Activated T-helper 17 cell treated with anti-CD3 and anti-CD28 coated beads, Interleukin-2, amount 50 U/mL, for 72 hours (primary cell): Measurements from ENCODE around the gene TNC. TPM values are rescaled to one million over a fixed set of nuclear protein-coding genes. Genes with fewer than 3 reads are reported as not detected.
"Not testable (repeated sequence)": the region's sequence is repeated elsewhere in the genome, so short reads cannot be mapped to it uniquely, and the experiment has no call there.

Experiments used
- ATAC-seq: fragments of 150-1000 bp; cut with Tn5 transposase; replicated peaks from 2 replicates; pipeline ENCODE4 v1.10.0; 2021; ENCODE audit warnings: mild to moderate bottlenecking, moderate library complexity
- H3K27ac Mint-ChIP-seq: one replicate; pipeline ENCODE4 v1.8.0; 2022; ENCODE audit warnings: mixed read lengths
- H3K27me3 Mint-ChIP-seq: one replicate; pipeline ENCODE4 v1.8.0; 2022; ENCODE audit warnings: mixed read lengths
- H3K36me3 Mint-ChIP-seq: one replicate; pipeline ENCODE4 v1.8.0; 2022; ENCODE audit warnings: low read depth, mild to moderate bottlenecking, mixed read lengths
- H3K4me1 Mint-ChIP-seq: one replicate; pipeline ENCODE4 v1.8.0; 2022; ENCODE audit warnings: mixed read lengths
- H3K4me3 Mint-ChIP-seq: one replicate; pipeline ENCODE4 v1.8.0; 2022; ENCODE audit warnings: mild to moderate bottlenecking, mixed read lengths
- H3K9me3 Mint-ChIP-seq: one replicate; pipeline ENCODE4 v1.8.0; 2022; ENCODE audit warnings: mixed read lengths
- total RNA-seq, 2 donors: library from RNA; stranded (reverse); gene quantifications; one replicate each; pipeline ENCODE4 v1.2.3, GENCODE V29; 2022

TNC gene
- total RNA-seq, 2 donors from 2014 or later = not detected

DNA sequence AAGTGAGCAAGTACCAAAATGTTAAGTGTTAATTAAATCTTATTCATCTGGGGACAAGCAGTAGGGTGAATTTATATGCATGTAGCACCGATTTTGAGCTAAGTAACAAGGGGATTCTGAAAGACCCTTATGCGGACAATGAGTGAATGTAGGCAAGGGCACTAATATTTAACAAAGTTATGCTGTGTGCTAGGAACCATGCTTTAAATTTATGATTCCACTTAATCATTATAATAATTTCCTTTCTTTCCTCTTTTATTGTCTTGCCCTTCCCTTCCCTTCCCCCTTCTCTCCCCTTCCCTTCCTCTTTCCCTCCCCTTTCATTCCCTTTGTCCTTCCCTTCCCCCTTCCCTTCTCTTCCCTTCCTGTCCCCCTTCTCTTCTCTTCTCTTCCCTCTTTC lies 25.7 kb upstream of the TNC start:
- no peaks in the 10 kb centered on the region for H3K9me3 Mint-ChIP-seq
- no peaks in the 10 kb centered on the region for H3K36me3 Mint-ChIP-seq
- ATAC-seq = no peak
- H3K27ac Mint-ChIP-seq = no peak overlapping the region
- peaks cover 24% of the 10 kb centered on the region for H3K27me3 Mint-ChIP-seq
- peaks cover 4% of the 10 kb centered on the region for H3K4me1 Mint-ChIP-seq
- H3K4me3 Mint-ChIP-seq = no peak overlapping the region

- no peak for ATAC-seq
- H3K4me1 Mint-ChIP-seq = peaks cover 4% of the 10 kb centered on the region
- no peaks in the 10 kb centered on the region for H3K36me3 Mint-ChIP-seq
- peaks cover 27% of the 10 kb centered on the region for H3K27me3 Mint-ChIP-seq
- no peak overlapping the region for H3K27ac Mint-ChIP-seq
- no peaks in the 10 kb centered on the region for H3K9me3 Mint-ChIP-seq
- H3K4me3 Mint-ChIP-seq = no peak overlapping the region
These were observed 24.7 kb upstream of the TNC start for GRCh38 chr9:115142517-115143270.

DNA sequence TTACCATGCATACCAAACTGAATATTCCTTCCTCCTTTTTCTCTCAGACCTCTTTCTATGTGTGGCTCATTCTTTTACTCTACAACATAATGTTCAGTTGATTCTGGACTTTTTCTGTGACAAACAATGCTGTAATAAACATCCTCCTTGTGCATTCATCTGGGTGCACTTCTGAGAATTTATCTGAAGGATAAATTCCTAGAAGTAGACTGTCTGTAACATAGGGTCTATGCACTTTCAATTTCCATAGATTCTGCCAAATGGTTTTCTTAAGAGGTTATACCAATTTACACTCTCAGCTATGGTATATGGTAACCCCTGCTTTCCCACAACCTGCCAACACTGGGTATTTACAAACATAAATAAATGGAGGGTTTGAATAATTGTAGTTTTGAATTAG lies 24.1 kb upstream of the TNC start:
- Mint-ChIP-seq H3K27ac (no peak overlapping the region), H3K36me3 (no peaks in the 10 kb centered on the region), H3K27me3 (peaks cover 27% of the 10 kb centered on the region), H3K4me1 (peaks cover 4% of the 10 kb centered on the region), H3K9me3 (no peaks in the 10 kb centered on the region), H3K4me3 (no peak overlapping the region)
- ATAC-seq = peak; percentile 37

- H3K27ac Mint-ChIP-seq = no peak overlapping the region
- H3K4me1 Mint-ChIP-seq = peaks cover 4% of the 10 kb centered on the region
- no peaks in the 10 kb centered on the region for H3K36me3 Mint-ChIP-seq
- peaks cover 32% of the 10 kb centered on the region for H3K27me3 Mint-ChIP-seq
- no peak overlapping the region for H3K4me3 Mint-ChIP-seq
- ATAC-seq = no peak
- H3K9me3 Mint-ChIP-seq = no peaks in the 10 kb centered on the region
These were observed 23.7 kb upstream of the TNC start for GRCh38 chr9:115141612-115142011.

GRCh38 chr9:115138151-115138550 lies 20.2 kb upstream of the TNC start:
- Mint-ChIP-seq H3K27ac (no peak overlapping the region), H3K4me3 (no peak overlapping the region), H3K27me3 (peaks cover 31% of the 10 kb centered on the region), H3K9me3 (no peaks in the 10 kb centered on the region), H3K36me3 (no peaks in the 10 kb centered on the region), H3K4me1 (peaks cover 4% of the 10 kb centered on the region)
- no peak for ATAC-seq

DNA sequence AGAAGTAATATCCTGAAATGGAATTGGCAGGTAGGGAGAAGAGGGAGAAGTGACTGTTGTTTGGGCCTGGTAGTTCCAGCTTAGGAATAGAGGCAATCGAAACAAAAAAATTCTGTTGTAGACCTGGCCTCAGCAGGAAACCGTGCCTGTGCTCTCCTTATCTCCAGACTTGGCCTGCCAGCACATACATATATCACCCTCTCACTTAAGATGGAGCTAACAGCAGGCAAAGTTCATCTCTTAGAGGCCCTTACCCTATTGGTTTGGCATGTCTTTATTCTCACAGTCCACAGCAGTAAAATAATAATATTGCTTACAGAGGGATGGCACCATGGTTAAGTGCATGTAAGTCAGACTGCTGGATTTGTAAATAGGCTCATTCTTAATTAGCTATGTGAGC lies 19.6 kb upstream of the TNC start:
- Mint-ChIP-seq H3K36me3 (no peaks in the 10 kb centered on the region), H3K4me1 (peaks cover 4% of the 10 kb centered on the region), H3K9me3 (no peaks in the 10 kb centered on the region), H3K27me3 (peaks cover 27% of the 10 kb centered on the region), H3K4me3 (no peak overlapping the region), H3K27ac (no peak overlapping the region)
- no peak for ATAC-seq

DNA sequence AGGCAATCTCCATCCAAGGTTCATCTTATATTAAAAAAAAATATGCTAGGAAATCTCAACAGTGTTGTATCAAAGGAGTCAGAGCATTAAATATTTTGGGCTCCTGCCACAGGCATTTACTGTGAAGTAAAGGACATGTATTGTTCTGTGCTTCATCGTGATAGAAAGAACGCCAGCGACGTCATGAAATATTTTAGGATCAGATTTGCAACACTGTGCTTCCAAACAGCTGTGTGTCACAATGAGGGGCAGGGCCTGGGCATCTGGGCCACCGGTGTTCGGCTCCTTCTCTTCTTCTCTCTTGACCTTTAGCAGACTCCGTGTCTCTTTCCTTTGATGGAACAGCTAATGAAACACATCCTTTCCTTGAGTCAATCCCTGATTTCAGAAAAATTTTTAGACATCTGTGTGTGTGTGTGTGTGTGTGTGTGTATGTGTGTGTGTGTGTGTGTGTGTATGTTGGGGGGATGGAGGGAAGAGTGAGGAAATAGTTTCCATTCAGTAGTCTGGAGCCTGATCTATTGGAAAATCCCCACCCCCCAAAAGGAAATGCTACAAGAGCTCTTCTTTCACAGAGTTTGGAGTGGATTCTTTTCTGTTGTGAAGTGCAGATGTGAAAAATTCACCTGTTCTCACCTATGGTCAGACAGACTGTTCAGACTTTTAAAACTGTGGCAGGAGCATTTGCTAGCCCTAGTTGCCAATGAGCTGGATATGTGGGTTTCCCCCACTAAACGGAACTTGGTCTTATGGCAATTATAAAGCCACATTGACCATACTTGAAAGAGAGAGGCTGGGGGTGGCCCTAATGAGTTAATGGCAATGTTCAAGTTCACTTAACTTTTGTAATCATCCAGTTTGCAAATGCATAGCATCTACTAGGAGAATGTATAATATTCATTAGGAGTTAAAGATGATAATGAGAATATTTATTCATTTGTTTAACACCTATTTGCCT lies 18.1 kb upstream of the TNC start:
- ATAC-seq = no peak
- peaks cover 21% of the 10 kb centered on the region for H3K27me3 Mint-ChIP-seq

GRCh38 chr9:115134941-115135340 lies 17.0 kb upstream of the TNC start:
- Mint-ChIP-seq H3K36me3 (no peaks in the 10 kb centered on the region), H3K4me1 (no peaks in the 10 kb centered on the region), H3K27me3 (peaks cover 19% of the 10 kb centered on the region), H3K4me3 (no peak overlapping the region), H3K9me3 (no peaks in the 10 kb centered on the region), H3K27ac (no peak overlapping the region)
- no peak for ATAC-seq

More for the DNA sequence above, 18.1 kb upstream of the TNC start:
- Mint-ChIP-seq H3K9me3 (no peaks in the 10 kb centered on the region), H3K36me3 (no peaks in the 10 kb centered on the region), H3K4me1 (no peaks in the 10 kb centered on the region), H3K27ac (no peak overlapping the region), H3K4me3 (no peak overlapping the region)

- Mint-ChIP-seq H3K4me1 (no peaks in the 10 kb centered on the region), H3K9me3 (no peaks in the 10 kb centered on the region), H3K27ac (no peak overlapping the region), H3K36me3 (no peaks in the 10 kb centered on the region), H3K27me3 (peaks cover 15% of the 10 kb centered on the region), H3K4me3 (no peak overlapping the region)
- ATAC-seq = no peak
These were observed 15.7 kb upstream of the TNC start for GRCh38 chr9:115133649-115134048.

GRCh38 chr9:115132648-115133047 lies 14.7 kb upstream of the TNC start:
- Mint-ChIP-seq H3K27ac (no peak overlapping the region), H3K27me3 (peaks cover 13% of the 10 kb centered on the region), H3K36me3 (no peaks in the 10 kb centered on the region), H3K4me3 (no peak overlapping the region), H3K4me1 (no peaks in the 10 kb centered on the region), H3K9me3 (no peaks in the 10 kb centered on the region)
- ATAC-seq = no peak

- Mint-ChIP-seq H3K27ac (no peak overlapping the region), H3K27me3 (peaks cover 12% of the 10 kb centered on the region)
These were observed 12.2 kb upstream of the TNC start for GRCh38 chr9:115130176-115130575.

DNA sequence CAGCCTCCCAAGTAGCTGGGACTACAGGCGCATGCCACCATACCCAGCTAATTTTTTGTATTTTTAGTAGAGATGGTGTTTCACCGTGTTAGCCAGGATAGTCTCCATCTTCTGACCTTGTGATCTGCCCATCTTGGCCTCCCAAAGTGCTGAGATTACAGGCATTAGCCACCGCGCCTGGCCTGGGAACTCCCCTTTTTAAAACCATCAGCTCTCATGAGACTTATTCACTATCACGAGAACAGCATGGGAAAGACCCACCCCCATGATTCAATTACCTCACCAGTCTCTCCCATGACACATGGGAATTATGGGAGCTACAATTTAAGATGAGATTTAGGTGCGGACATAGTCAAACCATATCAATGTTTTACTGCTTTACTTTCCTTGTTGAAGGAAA lies 10.8 kb upstream of the TNC start:
- H3K4me3 Mint-ChIP-seq, H3K4me1 Mint-ChIP-seq, ATAC-seq, H3K36me3 Mint-ChIP-seq, H3K27ac Mint-ChIP-seq, H3K9me3 Mint-ChIP-seq: not testable (repeated sequence)
- H3K27me3 Mint-ChIP-seq = peaks cover 11% of the 10 kb centered on the region

More at GRCh38 chr9:115130176-115130575, 12.2 kb upstream of the TNC start:
- Mint-ChIP-seq H3K36me3 (no peaks in the 10 kb centered on the region), H3K9me3 (peaks cover 4% of the 10 kb centered on the region), H3K4me3 (no peak overlapping the region), H3K4me1 (no peaks in the 10 kb centered on the region)
- no peak for ATAC-seq

DNA sequence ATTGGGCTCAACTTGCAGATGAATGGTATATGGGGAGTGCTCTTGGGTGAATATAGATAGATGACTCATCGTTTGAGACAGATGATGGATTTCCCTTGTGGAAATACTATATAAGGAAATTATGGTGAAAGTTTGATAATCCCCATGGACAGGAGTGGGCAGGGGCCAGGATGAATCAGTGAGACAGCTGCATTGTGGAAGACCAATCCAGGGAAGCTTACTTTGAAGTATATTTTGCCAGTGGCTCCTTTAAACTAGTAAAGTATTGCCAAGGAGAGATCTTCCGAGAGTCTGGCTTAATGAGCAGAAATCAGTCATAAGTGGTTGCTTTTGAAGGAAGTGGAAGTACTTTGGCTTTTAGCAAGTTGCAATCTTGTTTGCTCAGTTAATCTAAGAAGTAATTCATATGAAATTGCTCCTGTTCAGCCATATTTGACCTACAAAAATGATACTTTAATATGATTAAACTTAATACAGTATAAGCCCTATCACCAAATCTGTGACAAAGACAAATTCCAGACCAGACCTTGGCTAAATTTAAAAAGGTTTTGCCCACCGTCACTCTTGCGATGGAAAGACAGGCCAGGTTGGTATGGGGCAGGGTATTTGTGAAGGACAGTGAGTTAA lies 9.3 kb upstream of the TNC start:
- Mint-ChIP-seq H3K9me3 (peaks cover 5% of the 10 kb centered on the region), H3K4me1 (no peaks in the 10 kb centered on the region), H3K4me3 (no peak overlapping the region), H3K27ac (no peak overlapping the region), H3K27me3 (peaks cover 16% of the 10 kb centered on the region), H3K36me3 (no peaks in the 10 kb centered on the region)
- no peak for ATAC-seq

DNA sequence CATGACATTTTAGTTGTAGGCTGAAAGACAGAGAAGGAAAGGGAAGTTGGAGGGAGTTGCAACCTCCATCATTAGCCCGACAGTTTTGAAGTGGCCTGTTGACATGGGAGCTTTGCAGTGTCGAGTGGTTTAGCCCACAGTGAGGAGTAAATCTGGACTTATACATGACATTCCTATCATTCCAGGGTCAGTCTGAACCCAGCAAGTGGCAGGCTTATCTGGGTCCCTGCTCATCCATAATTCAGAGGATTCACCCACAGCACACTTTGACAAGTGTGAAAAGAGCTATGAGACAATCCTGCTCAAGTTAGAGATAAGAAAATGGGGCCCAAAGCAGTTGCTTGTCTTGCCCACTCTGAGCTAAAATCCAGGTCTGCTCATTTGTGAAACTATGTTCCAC lies 8.4 kb upstream of the TNC start:
- Mint-ChIP-seq H3K4me3 (no peak overlapping the region), H3K9me3 (peaks cover 5% of the 10 kb centered on the region), H3K27ac (no peak overlapping the region), H3K36me3 (no peaks in the 10 kb centered on the region), H3K4me1 (no peaks in the 10 kb centered on the region), H3K27me3 (peaks cover 22% of the 10 kb centered on the region)
- ATAC-seq = no peak
